Neural progenitor cell (in vitro differentiated cells): ENCODE results near the gene CYB5R3. TPM values are rescaled to one million over a fixed set of nuclear protein-coding genes. Genes with fewer than 3 reads are reported as not detected.

ENCODE experiments used
- DNase-seq: peaks from one replicate; pipeline ENCODE4 v3.0.0-alpha.2; 2016; ENCODE audit warnings: low spot score
- H2AFZ ChIP-seq: fragments of 200-600 bp; sonication (generic); replicated peaks from 2 replicates; pipeline ENCODE4 v1.6.1; 2016; ENCODE audit warnings: antibody characterized with exemption
- H3F3A ChIP-seq: fragments of 200-600 bp; sonication (generic); 2 replicates; pipeline ENCODE4 v1.6.1; 2016; ENCODE audit warnings: antibody characterized with exemption, low read depth
- H3K27ac ChIP-seq: fragments of 200-600 bp; sonication (generic); 2 replicates; pipeline ENCODE4 v1.5.1; 2016; ENCODE audit warnings: mild to moderate bottlenecking
- H3K27me3 ChIP-seq: fragments of 200-600 bp; sonication (generic); 2 replicates; pipeline ENCODE4 v1.6.1; 2016; ENCODE audit warnings: mild to moderate bottlenecking, moderate library complexity
- H3K36me3 ChIP-seq: fragments of 200-600 bp; sonication (generic); 2 replicates; pipeline ENCODE4 v1.5.1; 2016
- H3K4me1 ChIP-seq: fragments of 200-600 bp; sonication (generic); 2 replicates; pipeline ENCODE4 v1.6.1; 2016; ENCODE audit warnings: mixed run types
- H3K4me2 ChIP-seq: fragments of 200-600 bp; sonication (generic); 2 replicates; pipeline ENCODE4 v1.6.1; 2016
- H3K4me3 ChIP-seq: fragments of 200-600 bp; sonication (generic); 2 replicates; pipeline ENCODE4 v1.5.1; 2016
- H3K79me2 ChIP-seq: fragments of 200-600 bp; sonication (generic); 2 replicates; pipeline ENCODE4 v1.6.1; 2016; ENCODE audit warnings: low read depth
- H3K9ac ChIP-seq: fragments of 200-600 bp; sonication (generic); 2 replicates; pipeline ENCODE4 v1.6.1; 2016
- H3K9me3 ChIP-seq: fragments of 200-600 bp; sonication (generic); 2 replicates; pipeline ENCODE4 v1.5.1; 2016; ENCODE audit warnings: low read depth
- H4K20me1 ChIP-seq: fragments of 200-600 bp; sonication (generic); 2 replicates; pipeline ENCODE4 v1.6.1; 2016; ENCODE audit warnings: low read depth
- H3K27ac Mint-ChIP-seq: 3 replicates; pipeline ENCODE4 v1.8.0; 2021; ENCODE audit warnings: mixed read lengths
- H3K27me3 Mint-ChIP-seq: 2 replicates; pipeline ENCODE4 v1.8.0; 2022; ENCODE audit warnings: low read depth, mild to moderate bottlenecking, inconsistent platforms, moderate library complexity, mixed read lengths; ENCODE audit not compliant: insufficient read depth
- H3K36me3 Mint-ChIP-seq: 3 replicates; pipeline ENCODE4 v1.8.0; 2021; ENCODE audit warnings: mixed read lengths
- H3K4me1 Mint-ChIP-seq: 3 replicates; pipeline ENCODE4 v1.8.0; 2021; ENCODE audit warnings: mixed read lengths
- H3K4me3 Mint-ChIP-seq: 3 replicates; pipeline ENCODE4 v1.8.0; 2021; ENCODE audit warnings: mild to moderate bottlenecking, moderate library complexity, mixed read lengths
- H3K9me3 Mint-ChIP-seq: 3 replicates; pipeline ENCODE4 v1.8.0; 2020; ENCODE audit warnings: mixed read lengths
- EZH2 ChIP-seq: fragments of 200-600 bp; sonication (generic); IDR thresholded peaks from 2 replicates; pipeline ENCODE4 v1.6.1; 2017; ENCODE audit warnings: antibody characterized with exemption, mild to moderate bottlenecking, moderate library complexity
- EZH2phosphoT487 ChIP-seq: fragments of 200-600 bp; sonication (generic); IDR thresholded peaks from 2 replicates; pipeline ENCODE4 v1.6.1; 2017; ENCODE audit warnings: antibody characterized with exemption
- total RNA-seq: library from RNA; depleted of rRNA; stranded (reverse); fragments of >200 nt; gene quantifications from 2 replicates; pipeline ENCODE4 v1.2.3, GENCODE V29; 2015; ENCODE audit warnings: low replicate concordance
- TF ChIP-seq, protein P1 (sequence below): fragments of 200-600 bp; sonication (generic); IDR thresholded peaks from 2 replicates; pipeline ENCODE4 v1.5.1; 2017; ENCODE audit warnings: antibody characterized with exemption, mild to moderate bottlenecking

CYB5R3 gene
- total RNA-seq, 1 donor from 2014 or later, result 21.6 TPM

DNA sequence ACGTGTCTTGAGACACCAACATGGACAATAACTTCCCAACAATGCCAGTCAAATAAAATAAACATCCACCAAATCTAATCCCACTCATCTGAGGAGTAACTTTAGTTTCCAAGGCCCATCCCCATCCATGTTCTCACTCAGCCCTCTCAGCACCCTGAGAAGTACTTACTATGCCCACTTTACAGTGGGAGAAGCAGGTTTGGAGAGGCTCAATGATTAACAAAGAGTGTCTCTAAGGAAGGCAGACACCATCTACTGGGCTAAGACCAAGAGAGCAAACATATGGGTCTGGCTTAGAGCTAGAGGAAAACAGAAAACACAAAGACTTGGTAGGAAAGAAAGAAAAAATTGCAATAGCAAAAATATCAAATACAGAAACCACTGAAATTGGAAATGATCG, 45.8 kb downstream of the CYB5R3 start:
- Histone ChIP-seq H2AFZ (no peak overlapping the region), H4K20me1 (peaks cover 70% of the 10 kb centered on the region), H3K36me3 (no peaks in the 10 kb centered on the region), H3K9ac (no peak overlapping the region), H3K4me1 (peaks cover 10% of the 10 kb centered on the region), H3K4me3 (no peak overlapping the region), H3K9me3 (no peaks in the 10 kb centered on the region), H3K27ac (no peak overlapping the region), H3K4me2 (no peak overlapping the region), H3F3A (peaks cover 7% of the 10 kb centered on the region), H3K79me2 (peaks cover 96% of the 10 kb centered on the region), H3K27me3 (no peaks in the 10 kb centered on the region)
- no peak overlapping the region for H3K4me3 Mint-ChIP-seq
- peaks cover 50% of the 10 kb centered on the region for H3K36me3 Mint-ChIP-seq
- H3K9me3 Mint-ChIP-seq, result peaks cover 2% of the 10 kb centered on the region
- TF ChIP-seq EZH2phosphoT487, result no peak
- TF ChIP-seq, protein P1, sequence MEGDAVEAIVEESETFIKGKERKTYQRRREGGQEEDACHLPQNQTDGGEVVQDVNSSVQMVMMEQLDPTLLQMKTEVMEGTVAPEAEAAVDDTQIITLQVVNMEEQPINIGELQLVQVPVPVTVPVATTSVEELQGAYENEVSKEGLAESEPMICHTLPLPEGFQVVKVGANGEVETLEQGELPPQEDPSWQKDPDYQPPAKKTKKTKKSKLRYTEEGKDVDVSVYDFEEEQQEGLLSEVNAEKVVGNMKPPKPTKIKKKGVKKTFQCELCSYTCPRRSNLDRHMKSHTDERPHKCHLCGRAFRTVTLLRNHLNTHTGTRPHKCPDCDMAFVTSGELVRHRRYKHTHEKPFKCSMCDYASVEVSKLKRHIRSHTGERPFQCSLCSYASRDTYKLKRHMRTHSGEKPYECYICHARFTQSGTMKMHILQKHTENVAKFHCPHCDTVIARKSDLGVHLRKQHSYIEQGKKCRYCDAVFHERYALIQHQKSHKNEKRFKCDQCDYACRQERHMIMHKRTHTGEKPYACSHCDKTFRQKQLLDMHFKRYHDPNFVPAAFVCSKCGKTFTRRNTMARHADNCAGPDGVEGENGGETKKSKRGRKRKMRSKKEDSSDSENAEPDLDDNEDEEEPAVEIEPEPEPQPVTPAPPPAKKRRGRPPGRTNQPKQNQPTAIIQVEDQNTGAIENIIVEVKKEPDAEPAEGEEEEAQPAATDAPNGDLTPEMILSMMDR, result no peak
- TF ChIP-seq EZH2, result no peak
- no peak overlapping the region for H3K27ac Mint-ChIP-seq
- H3K27me3 Mint-ChIP-seq, result peaks cover 3% of the 10 kb centered on the region
- DNase-seq, result no peak
- peaks cover 16% of the 10 kb centered on the region for H3K4me1 Mint-ChIP-seq

DNA sequence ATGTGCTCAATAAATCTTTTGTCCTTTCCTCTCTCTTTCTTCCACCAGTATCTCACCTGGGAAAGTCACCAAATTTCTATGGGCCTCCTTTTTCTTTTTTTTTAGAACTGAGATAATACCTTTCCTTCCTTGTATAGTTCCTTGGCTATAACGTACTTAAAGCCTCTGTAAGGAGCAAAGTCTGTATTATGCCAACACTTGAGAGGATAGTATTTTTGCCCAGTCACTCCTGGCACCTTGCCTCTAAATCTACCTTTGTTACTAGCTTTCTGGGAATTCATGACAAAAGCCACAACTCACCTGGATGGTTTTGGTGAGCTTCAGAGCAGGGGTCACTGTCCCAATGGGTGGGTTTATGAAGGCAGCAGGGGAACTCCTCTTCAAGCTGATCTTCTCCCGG, 46.7 kb downstream of the CYB5R3 start:
- H3K27me3 Mint-ChIP-seq, result peaks cover 3% of the 10 kb centered on the region
- H3K4me2 ChIP-seq, result no peak overlapping the region
- no peaks in the 10 kb centered on the region for H3K36me3 ChIP-seq
- H3K27ac ChIP-seq, result no peak overlapping the region
- no peaks in the 10 kb centered on the region for H3K9me3 ChIP-seq
- H3K9ac ChIP-seq, result no peak overlapping the region
- peaks cover 86% of the 10 kb centered on the region for H3K79me2 ChIP-seq
- H3K27me3 ChIP-seq, result no peaks in the 10 kb centered on the region
- H3K4me3 Mint-ChIP-seq, result no peak overlapping the region
- peaks cover 44% of the 10 kb centered on the region for H3K36me3 Mint-ChIP-seq
- no peak overlapping the region for H2AFZ ChIP-seq
- H3K4me1 Mint-ChIP-seq, result peaks cover 10% of the 10 kb centered on the region
- H3F3A ChIP-seq, result peaks cover 7% of the 10 kb centered on the region
- no peak overlapping the region for H3K4me3 ChIP-seq
- H4K20me1 ChIP-seq, result peaks cover 69% of the 10 kb centered on the region
- no peak for TF ChIP-seq EZH2phosphoT487
- TF ChIP-seq, protein P1, result no peak
- TF ChIP-seq EZH2, result no peak
- peaks cover 10% of the 10 kb centered on the region for H3K4me1 ChIP-seq
- H3K27ac Mint-ChIP-seq, result no peak overlapping the region
- H3K9me3 Mint-ChIP-seq, result peaks cover 2% of the 10 kb centered on the region
- DNase-seq, result no peak

- H4K20me1 ChIP-seq, result peaks cover 74% of the 10 kb centered on the region
- DNase-seq, result no peak
- H3K27me3 Mint-ChIP-seq, result peaks cover 2% of the 10 kb centered on the region
Observed at GRCh38 chr22:42601879-42602465, 47.2 kb downstream of the CYB5R3 start.

More at GRCh38 chr22:42601879-42602465, 47.2 kb downstream of the CYB5R3 start:
- Mint-ChIP-seq H3K4me3 (no peak overlapping the region), H3K4me1 (peaks cover 10% of the 10 kb centered on the region), H3K27ac (no peak overlapping the region), H3K9me3 (peaks cover 2% of the 10 kb centered on the region), H3K36me3 (peaks cover 44% of the 10 kb centered on the region)
- peaks cover 7% of the 10 kb centered on the region for H3F3A ChIP-seq
- H3K9ac ChIP-seq, result no peak overlapping the region
- H3K9me3 ChIP-seq, result no peaks in the 10 kb centered on the region
- no peaks in the 10 kb centered on the region for H3K27me3 ChIP-seq
- no peak overlapping the region for H3K4me2 ChIP-seq
- no peak overlapping the region for H2AFZ ChIP-seq
- no peak for TF ChIP-seq EZH2phosphoT487
- TF ChIP-seq, protein P1, result no peak
- TF ChIP-seq EZH2, result no peak
- no peak overlapping the region for H3K4me3 ChIP-seq
- no peak overlapping the region for H3K27ac ChIP-seq
- peaks cover 81% of the 10 kb centered on the region for H3K79me2 ChIP-seq
- H3K4me1 ChIP-seq, result peaks cover 10% of the 10 kb centered on the region
- no peaks in the 10 kb centered on the region for H3K36me3 ChIP-seq
